GM23338 (cell line): ENCODE measurements around the gene FAP. TPM values are rescaled to one million over a fixed set of nuclear protein-coding genes. Genes with fewer than 3 reads are reported as not detected.

Experiments
- ATAC-seq: fragments of 200-7000 bp; cut with Tn5 transposase; 3 replicates; pipeline ENCODE4 v1.9.1; 2020
- DNase-seq: peaks from one replicate; pipeline ENCODE4 v3.0.0-alpha.2; 2015; ENCODE audit warnings: low spot score
- H2AFZ ChIP-seq: fragments of 200-600 bp; sonication (generic); 2 replicates; pipeline ENCODE4 v1.8.0; 2016; ENCODE audit warnings: antibody characterized with exemption, mild to moderate bottlenecking, moderate library complexity
- H3F3A ChIP-seq: fragments of 200-600 bp; sonication (generic); replicated peaks from 2 replicates; pipeline ENCODE4 v1.8.0; 2017; ENCODE audit warnings: antibody characterized with exemption, mixed run types, low read depth
- H3K27ac ChIP-seq: fragments of 200-600 bp; sonication (generic); 2 replicates; pipeline ENCODE4 v1.6.1; 2016; ENCODE audit warnings: low read depth
- H3K27me3 ChIP-seq: fragments of 200-600 bp; sonication (generic); 2 replicates; pipeline ENCODE4 v1.8.0; 2016; ENCODE audit warnings: mild to moderate bottlenecking, mixed run types, moderate library complexity; ENCODE audit not compliant: insufficient read depth
- H3K36me3 ChIP-seq: fragments of 200-600 bp; sonication (generic); 2 replicates; pipeline ENCODE4 v1.8.0; 2016; ENCODE audit warnings: mild to moderate bottlenecking; ENCODE audit not compliant: insufficient read depth
- H3K4me1 ChIP-seq: fragments of 200-600 bp; sonication (generic); 2 replicates; pipeline ENCODE4 v1.8.0; 2016; ENCODE audit warnings: mild to moderate bottlenecking, moderate library complexity; ENCODE audit not compliant: insufficient read depth
- H3K4me2 ChIP-seq: fragments of 200-600 bp; sonication (generic); 2 replicates; pipeline ENCODE4 v1.7.1; 2017; ENCODE audit warnings: mixed run types
- H3K4me3 ChIP-seq: fragments of 200-600 bp; sonication (generic); 2 replicates; pipeline ENCODE4 v1.6.1; 2016; ENCODE audit warnings: mixed run types
- H3K79me2 ChIP-seq: fragments of 200-600 bp; sonication (generic); replicated peaks from 2 replicates; pipeline ENCODE4 v1.8.0; 2017; ENCODE audit warnings: mild to moderate bottlenecking; ENCODE audit not compliant: insufficient read depth
- H3K9me2 ChIP-seq: fragments of 200-600 bp; sonication (generic); 2 replicates; pipeline ENCODE4 v1.8.0; 2017; ENCODE audit not compliant: insufficient read depth
- H4K20me1 ChIP-seq: fragments of 200-600 bp; sonication (generic); replicated peaks from 2 replicates; pipeline ENCODE4 v1.8.0; 2017; ENCODE audit warnings: mild to moderate bottlenecking; ENCODE audit not compliant: insufficient read depth
- H3K27ac Mint-ChIP-seq: 2 replicates; pipeline ENCODE4 v1.8.0; 2020; ENCODE audit warnings: inconsistent platforms, mild to moderate bottlenecking, moderate library complexity, mixed read lengths
- H3K27me3 Mint-ChIP-seq: 3 replicates; pipeline ENCODE4 v1.8.0; 2022; ENCODE audit warnings: low read depth, mild to moderate bottlenecking, moderate library complexity, mixed read lengths, inconsistent platforms; ENCODE audit not compliant: insufficient read depth, poor library complexity
- H3K36me3 Mint-ChIP-seq: 3 replicates; pipeline ENCODE4 v1.8.0; 2021; ENCODE audit warnings: low read depth, mild to moderate bottlenecking, inconsistent platforms, moderate library complexity, mixed read lengths
- H3K4me1 Mint-ChIP-seq: 3 replicates; pipeline ENCODE4 v1.8.0; 2020; ENCODE audit warnings: mild to moderate bottlenecking, inconsistent platforms, mixed read lengths
- H3K4me3 Mint-ChIP-seq: 3 replicates; pipeline ENCODE4 v1.8.0; 2021; ENCODE audit warnings: moderate library complexity, mild to moderate bottlenecking, inconsistent platforms, mixed read lengths
- H3K9me3 Mint-ChIP-seq: 3 replicates; pipeline ENCODE4 v1.8.0; 2020; ENCODE audit warnings: moderate library complexity, mild to moderate bottlenecking, inconsistent platforms, mixed read lengths
- CREB1 ChIP-seq: fragments of 250-450 bp; sonication (Bioruptor Pico); IDR thresholded peaks from 2 replicates; pipeline ENCODE4 v1.5.0; 2020; ENCODE audit warnings: low read depth, mild to moderate bottlenecking, moderate library complexity
- EZH2 ChIP-seq: fragments of 200-600 bp; sonication (generic); IDR thresholded peaks from one replicate; pipeline ENCODE4 v1.8.0; 2017; ENCODE audit warnings: antibody characterized with exemption, mild to moderate bottlenecking, low read depth; ENCODE audit not compliant: unreplicated experiment
- EZH2phosphoT487 ChIP-seq: fragments of 200-600 bp; sonication (generic); IDR thresholded peaks from one replicate; pipeline ENCODE4 v1.8.1; 2018; ENCODE audit warnings: antibody characterized with exemption; ENCODE audit not compliant: unreplicated experiment
- JUNB ChIP-seq: IDR thresholded peaks from one replicate; pipeline ENCODE4 v1.6.1; 2016; ENCODE audit warnings: antibody characterized with exemption; ENCODE audit not compliant: unreplicated experiment
- NANOG ChIP-seq: IDR thresholded peaks from 2 replicates; pipeline ENCODE4 v1.6.1; 2016; ENCODE audit warnings: antibody characterized with exemption, borderline replicate concordance
- POLR2AphosphoS5 ChIP-seq: IDR thresholded peaks from 2 replicates; pipeline ENCODE4 v1.6.1; 2016; ENCODE audit warnings: antibody characterized with exemption, low read depth
- STAT1 ChIP-seq: IDR thresholded peaks from one replicate; pipeline ENCODE4 v1.6.1; 2016; ENCODE audit warnings: antibody characterized with exemption; ENCODE audit not compliant: unreplicated experiment
- ZNF114 ChIP-seq: fragments of 250-450 bp; sonication (Bioruptor Pico); IDR thresholded peaks from 2 replicates; pipeline ENCODE4 v1.5.0; 2020; ENCODE audit warnings: mild to moderate bottlenecking, moderate library complexity
- ZNF331 ChIP-seq: fragments of 250-450 bp; sonication (Bioruptor Pico); IDR thresholded peaks from 2 replicates; pipeline ENCODE4 v1.5.0; 2020; ENCODE audit warnings: low read depth, mild to moderate bottlenecking, moderate library complexity
- ZNF462 ChIP-seq: fragments of 250-450 bp; sonication (Bioruptor Pico); IDR thresholded peaks from 2 replicates; pipeline ENCODE4 v1.5.0; 2020; ENCODE audit warnings: mild to moderate bottlenecking, moderate library complexity
- polyA plus RNA-seq: library from polyadenylated mRNA; unstranded; fragments of >200 nt; fragmentation: Nextera tagmentation; extraction: Ambion mirVana; gene quantifications from 2 replicates; pipeline ENCODE4 v1.2.1, GENCODE V29; 2016
- total RNA-seq: library from RNA; depleted of rRNA; stranded (reverse); fragments of >200 nt; shearing (Covaris generic); gene quantifications from 2 replicates; pipeline ENCODE4 v1.2.3, GENCODE V29; 2014
- TF ChIP-seq, protein P1 (sequence below): IDR thresholded peaks from 2 replicates; pipeline ENCODE4 v1.6.1; 2016; ENCODE audit warnings: antibody characterized with exemption
- TF ChIP-seq, protein P2 (sequence below): IDR thresholded peaks from one replicate; pipeline ENCODE4 v1.6.1; 2018; ENCODE audit warnings: antibody characterized with exemption; ENCODE audit not compliant: unreplicated experiment
- TF ChIP-seq, protein P3 (sequence below), 2 experiments: fragments of 200-600 bp in 1 of 2; sonication (generic) in 1 of 2; conservative IDR thresholded peaks; 2 replicates each; pipeline versions ENCODE4 v1.5.1 to v1.6.1; 2016 to 2017; ENCODE audit warnings: antibody characterized with exemption in 2 of 2, low read depth in 2 of 2, mild to moderate bottlenecking in 2 of 2, moderate library complexity in 1 of 2

The FAP gene
- total and polyA plus RNA-seq, 2 experiments from 2014 or later: not detected

DNA sequence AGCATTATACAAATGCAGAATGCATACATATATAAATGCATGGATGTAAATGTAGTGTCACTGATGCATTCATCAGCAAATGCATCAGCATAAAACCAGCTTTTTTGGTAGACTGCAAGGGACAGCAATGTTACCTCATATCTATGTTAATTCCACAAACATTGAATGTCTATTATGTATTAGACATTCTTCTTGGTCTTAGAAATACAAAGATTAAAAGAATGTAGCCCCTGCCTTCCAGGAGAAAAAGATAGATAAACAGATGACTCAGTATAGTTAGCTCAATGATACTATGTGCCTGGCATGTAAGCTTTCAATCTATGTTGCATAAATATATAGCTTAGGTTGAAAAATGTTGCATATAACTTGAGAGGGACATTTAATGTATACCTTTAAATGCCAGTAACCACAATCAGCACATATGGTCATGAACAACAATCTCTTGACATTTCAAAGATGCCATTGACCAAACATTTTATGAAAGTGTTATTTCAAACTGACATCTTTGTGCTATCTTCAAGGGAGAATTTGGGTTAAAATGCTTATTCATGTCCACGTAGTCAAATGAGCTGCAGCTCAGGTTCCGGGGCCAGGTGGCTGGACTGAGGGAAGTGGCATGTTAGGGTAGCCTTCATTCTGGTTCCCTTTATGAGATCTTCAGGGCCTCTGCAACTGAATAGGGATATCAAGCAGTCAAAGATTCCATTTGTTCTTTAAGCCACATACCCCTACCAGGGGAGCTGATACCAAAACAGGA lies 46.0 kb downstream of the FAP start:
- Histone ChIP-seq H3K4me2 (no peak overlapping the region), H3K36me3 (no peaks in the 10 kb centered on the region), H4K20me1 (no peaks in the 10 kb centered on the region), H3K4me3 (no peak overlapping the region), H3K79me2 (no peaks in the 10 kb centered on the region), H2AFZ (no peak overlapping the region), H3F3A (no peaks in the 10 kb centered on the region), H3K9me2 (no peaks in the 10 kb centered on the region), H3K27ac (no peak overlapping the region), H3K4me1 (no peaks in the 10 kb centered on the region), H3K27me3 (no peaks in the 10 kb centered on the region)
- no peak overlapping the region for H3K4me3 Mint-ChIP-seq
- H3K4me1 Mint-ChIP-seq: peaks cover 7% of the 10 kb centered on the region; the same call in 2 of the 3 replicates
- no peaks in the 10 kb centered on the region for H3K36me3 Mint-ChIP-seq
- no peaks in the 10 kb centered on the region for H3K9me3 Mint-ChIP-seq
- H3K27ac Mint-ChIP-seq: no peak overlapping the region
- TF ChIP-seq, protein P1, sequence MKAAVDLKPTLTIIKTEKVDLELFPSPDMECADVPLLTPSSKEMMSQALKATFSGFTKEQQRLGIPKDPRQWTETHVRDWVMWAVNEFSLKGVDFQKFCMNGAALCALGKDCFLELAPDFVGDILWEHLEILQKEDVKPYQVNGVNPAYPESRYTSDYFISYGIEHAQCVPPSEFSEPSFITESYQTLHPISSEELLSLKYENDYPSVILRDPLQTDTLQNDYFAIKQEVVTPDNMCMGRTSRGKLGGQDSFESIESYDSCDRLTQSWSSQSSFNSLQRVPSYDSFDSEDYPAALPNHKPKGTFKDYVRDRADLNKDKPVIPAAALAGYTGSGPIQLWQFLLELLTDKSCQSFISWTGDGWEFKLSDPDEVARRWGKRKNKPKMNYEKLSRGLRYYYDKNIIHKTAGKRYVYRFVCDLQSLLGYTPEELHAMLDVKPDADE: no peak
- no peak for TF ChIP-seq POLR2AphosphoS5
- TF ChIP-seq JUNB: no peak
- no peak for TF ChIP-seq ZNF331 (CRISPR knock-in tag)
- TF ChIP-seq EZH2: no peak
- TF ChIP-seq STAT1: no peak
- no peak for TF ChIP-seq CREB1 (CRISPR knock-in tag)
- no peak for TF ChIP-seq EZH2phosphoT487
- TF ChIP-seq ZNF462 (CRISPR knock-in tag): no peak
- TF ChIP-seq, protein P2, sequence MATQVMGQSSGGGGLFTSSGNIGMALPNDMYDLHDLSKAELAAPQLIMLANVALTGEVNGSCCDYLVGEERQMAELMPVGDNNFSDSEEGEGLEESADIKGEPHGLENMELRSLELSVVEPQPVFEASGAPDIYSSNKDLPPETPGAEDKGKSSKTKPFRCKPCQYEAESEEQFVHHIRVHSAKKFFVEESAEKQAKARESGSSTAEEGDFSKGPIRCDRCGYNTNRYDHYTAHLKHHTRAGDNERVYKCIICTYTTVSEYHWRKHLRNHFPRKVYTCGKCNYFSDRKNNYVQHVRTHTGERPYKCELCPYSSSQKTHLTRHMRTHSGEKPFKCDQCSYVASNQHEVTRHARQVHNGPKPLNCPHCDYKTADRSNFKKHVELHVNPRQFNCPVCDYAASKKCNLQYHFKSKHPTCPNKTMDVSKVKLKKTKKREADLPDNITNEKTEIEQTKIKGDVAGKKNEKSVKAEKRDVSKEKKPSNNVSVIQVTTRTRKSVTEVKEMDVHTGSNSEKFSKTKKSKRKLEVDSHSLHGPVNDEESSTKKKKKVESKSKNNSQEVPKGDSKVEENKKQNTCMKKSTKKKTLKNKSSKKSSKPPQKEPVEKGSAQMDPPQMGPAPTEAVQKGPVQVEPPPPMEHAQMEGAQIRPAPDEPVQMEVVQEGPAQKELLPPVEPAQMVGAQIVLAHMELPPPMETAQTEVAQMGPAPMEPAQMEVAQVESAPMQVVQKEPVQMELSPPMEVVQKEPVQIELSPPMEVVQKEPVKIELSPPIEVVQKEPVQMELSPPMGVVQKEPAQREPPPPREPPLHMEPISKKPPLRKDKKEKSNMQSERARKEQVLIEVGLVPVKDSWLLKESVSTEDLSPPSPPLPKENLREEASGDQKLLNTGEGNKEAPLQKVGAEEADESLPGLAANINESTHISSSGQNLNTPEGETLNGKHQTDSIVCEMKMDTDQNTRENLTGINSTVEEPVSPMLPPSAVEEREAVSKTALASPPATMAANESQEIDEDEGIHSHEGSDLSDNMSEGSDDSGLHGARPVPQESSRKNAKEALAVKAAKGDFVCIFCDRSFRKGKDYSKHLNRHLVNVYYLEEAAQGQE: no peak
- no peak for TF ChIP-seq ZNF114 (CRISPR knock-in tag)
- TF ChIP-seq, protein P3, sequence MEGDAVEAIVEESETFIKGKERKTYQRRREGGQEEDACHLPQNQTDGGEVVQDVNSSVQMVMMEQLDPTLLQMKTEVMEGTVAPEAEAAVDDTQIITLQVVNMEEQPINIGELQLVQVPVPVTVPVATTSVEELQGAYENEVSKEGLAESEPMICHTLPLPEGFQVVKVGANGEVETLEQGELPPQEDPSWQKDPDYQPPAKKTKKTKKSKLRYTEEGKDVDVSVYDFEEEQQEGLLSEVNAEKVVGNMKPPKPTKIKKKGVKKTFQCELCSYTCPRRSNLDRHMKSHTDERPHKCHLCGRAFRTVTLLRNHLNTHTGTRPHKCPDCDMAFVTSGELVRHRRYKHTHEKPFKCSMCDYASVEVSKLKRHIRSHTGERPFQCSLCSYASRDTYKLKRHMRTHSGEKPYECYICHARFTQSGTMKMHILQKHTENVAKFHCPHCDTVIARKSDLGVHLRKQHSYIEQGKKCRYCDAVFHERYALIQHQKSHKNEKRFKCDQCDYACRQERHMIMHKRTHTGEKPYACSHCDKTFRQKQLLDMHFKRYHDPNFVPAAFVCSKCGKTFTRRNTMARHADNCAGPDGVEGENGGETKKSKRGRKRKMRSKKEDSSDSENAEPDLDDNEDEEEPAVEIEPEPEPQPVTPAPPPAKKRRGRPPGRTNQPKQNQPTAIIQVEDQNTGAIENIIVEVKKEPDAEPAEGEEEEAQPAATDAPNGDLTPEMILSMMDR (conservative IDR thresholded peaks at IDR 0.05; ENCODE audit: low read depth in 2 of 2): no peak
- TF ChIP-seq NANOG: no peak
- H3K27me3 Mint-ChIP-seq: peaks cover 2% of the 10 kb centered on the region
- DNase-seq: no peak
- peak; percentile 48 for ATAC-seq
